Measurements from ENCODE around the gene LAMTOR5.

The LAMTOR5 gene

DNA sequence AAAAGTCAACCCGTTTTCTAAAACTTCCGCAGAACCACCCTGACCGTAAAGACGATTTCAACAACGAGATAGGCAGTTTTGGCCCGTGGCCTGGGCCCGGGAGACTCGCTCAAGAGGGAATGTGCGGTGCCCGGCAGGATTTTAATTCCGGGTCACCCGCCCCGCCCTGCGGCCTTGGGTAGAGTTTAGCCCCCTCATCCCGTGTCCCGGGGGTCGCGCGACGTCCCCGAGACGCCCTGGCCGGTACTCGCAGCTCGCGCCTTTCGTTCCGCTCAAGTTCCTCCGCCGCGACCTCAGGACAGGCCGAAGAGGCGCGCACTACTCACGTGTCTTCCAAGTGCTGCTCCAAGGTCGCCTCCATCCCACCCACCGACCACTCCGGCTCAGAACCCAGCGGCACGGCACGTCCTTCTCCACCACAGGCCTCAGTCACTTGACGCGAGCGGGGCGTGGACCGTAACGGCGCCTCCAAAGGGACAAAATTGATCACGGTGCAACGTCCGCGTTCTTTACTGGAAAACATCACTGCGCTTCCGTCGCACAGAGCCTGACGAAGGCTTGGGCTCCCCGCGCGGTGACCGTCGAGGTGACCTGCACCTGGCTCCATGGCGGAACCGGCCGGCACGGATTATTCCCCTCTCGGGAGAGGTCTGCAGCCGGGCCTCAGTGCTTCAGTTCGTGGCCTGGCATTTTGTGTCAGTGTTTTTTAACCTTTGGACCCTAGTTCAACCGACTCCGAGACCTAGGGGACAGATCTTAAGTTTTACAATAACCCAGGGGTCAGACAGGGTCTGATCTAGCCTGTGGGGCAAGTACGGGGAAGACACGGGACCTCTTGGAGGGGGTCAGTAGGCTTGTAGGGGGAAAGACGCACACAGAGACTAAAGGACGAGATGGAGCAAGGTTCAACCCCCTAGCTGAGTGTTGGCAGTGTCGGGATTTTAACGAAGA, at the start of gene LAMTOR5:
Gene LAMTOR5 (minus strand): TSS at position 435 of the 951 bp plus-strand sequence. CDS start 74 bp downstream, at position 361.
- TF ChIP-seq TEAD4 (IDR thresholded peaks at IDR 0.05): peak; percentile 58
- TF ChIP-seq TCF12 (IDR thresholded peaks at IDR 0.05; ENCODE audit: low read depth): peak; percentile 55; the same call in 1 of the 2 replicates
- TF ChIP-seq, protein P1, sequence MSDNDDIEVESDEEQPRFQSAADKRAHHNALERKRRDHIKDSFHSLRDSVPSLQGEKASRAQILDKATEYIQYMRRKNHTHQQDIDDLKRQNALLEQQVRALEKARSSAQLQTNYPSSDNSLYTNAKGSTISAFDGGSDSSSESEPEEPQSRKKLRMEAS (IDR thresholded peaks at IDR 0.05): peak; percentile 92
- no peak; the same call in 1 of the 2 replicates for TF ChIP-seq RAD21 (IDR thresholded peaks at IDR 0.05; ENCODE audit: low read depth)
- no peak; the same call in 1 of the 2 replicates for TF ChIP-seq CEBPB (IDR thresholded peaks at IDR 0.05)
- TF ChIP-seq, protein P2, sequence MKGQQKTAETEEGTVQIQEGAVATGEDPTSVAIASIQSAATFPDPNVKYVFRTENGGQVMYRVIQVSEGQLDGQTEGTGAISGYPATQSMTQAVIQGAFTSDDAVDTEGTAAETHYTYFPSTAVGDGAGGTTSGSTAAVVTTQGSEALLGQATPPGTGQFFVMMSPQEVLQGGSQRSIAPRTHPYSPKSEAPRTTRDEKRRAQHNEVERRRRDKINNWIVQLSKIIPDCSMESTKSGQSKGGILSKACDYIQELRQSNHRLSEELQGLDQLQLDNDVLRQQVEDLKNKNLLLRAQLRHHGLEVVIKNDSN (IDR thresholded peaks at IDR 0.05): peak; percentile 89
- TF ChIP-seq, protein P3, sequence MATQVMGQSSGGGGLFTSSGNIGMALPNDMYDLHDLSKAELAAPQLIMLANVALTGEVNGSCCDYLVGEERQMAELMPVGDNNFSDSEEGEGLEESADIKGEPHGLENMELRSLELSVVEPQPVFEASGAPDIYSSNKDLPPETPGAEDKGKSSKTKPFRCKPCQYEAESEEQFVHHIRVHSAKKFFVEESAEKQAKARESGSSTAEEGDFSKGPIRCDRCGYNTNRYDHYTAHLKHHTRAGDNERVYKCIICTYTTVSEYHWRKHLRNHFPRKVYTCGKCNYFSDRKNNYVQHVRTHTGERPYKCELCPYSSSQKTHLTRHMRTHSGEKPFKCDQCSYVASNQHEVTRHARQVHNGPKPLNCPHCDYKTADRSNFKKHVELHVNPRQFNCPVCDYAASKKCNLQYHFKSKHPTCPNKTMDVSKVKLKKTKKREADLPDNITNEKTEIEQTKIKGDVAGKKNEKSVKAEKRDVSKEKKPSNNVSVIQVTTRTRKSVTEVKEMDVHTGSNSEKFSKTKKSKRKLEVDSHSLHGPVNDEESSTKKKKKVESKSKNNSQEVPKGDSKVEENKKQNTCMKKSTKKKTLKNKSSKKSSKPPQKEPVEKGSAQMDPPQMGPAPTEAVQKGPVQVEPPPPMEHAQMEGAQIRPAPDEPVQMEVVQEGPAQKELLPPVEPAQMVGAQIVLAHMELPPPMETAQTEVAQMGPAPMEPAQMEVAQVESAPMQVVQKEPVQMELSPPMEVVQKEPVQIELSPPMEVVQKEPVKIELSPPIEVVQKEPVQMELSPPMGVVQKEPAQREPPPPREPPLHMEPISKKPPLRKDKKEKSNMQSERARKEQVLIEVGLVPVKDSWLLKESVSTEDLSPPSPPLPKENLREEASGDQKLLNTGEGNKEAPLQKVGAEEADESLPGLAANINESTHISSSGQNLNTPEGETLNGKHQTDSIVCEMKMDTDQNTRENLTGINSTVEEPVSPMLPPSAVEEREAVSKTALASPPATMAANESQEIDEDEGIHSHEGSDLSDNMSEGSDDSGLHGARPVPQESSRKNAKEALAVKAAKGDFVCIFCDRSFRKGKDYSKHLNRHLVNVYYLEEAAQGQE (IDR thresholded peaks at IDR 0.05; ENCODE audit: low read depth): no peak
- TF ChIP-seq FOXM1 (IDR thresholded peaks at IDR 0.05; ENCODE audit: borderline replicate concordance, low read depth): no peak
- peak; percentile 79 for TF ChIP-seq YY1 (IDR thresholded peaks at IDR 0.05; ENCODE audit: low read depth)
- no peak for TF ChIP-seq EGR1 (IDR thresholded peaks at IDR 0.05)
- TF ChIP-seq CREB1 (IDR thresholded peaks at IDR 0.05; ENCODE audit: low read depth): peak; percentile 90
- TF ChIP-seq EP300 (IDR thresholded peaks at IDR 0.05; ENCODE audit: borderline replicate concordance): peak; percentile 14; the same call in 1 of the 2 replicates
- 0 out of 2 replicates have a peak, but pooled peaks have one; percentile 6 for TF ChIP-seq NFIC (IDR thresholded peaks at IDR 0.05)
- TF ChIP-seq TAF1 (IDR thresholded peaks at IDR 0.05; ENCODE audit: low read depth): peak; percentile 79
- peak; percentile 72 for TF ChIP-seq ZBTB7A (IDR thresholded peaks at IDR 0.05; ENCODE audit: low read depth)

DNA sequence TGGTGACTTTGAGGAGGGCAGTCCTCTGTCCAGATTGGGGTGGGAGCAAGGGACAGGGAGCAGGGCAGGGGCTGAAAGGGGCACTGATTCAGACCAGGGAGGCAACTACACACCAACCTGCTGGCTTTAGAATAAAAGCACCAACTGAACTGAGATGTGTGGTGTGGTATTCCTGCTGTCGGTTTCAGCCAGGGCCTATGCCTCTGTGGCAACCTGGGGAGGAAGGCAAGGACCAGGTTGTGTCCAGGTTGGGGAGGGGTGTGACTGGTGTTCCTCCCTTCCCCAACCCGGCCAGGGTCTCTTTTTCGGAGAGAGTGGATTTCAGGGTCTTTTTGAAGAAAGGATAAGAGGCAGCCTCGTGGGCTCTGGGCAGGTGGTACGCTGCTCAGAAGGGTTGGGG, 49.7 kb upstream of the LAMTOR5 start:
- TF ChIP-seq, protein P1 (IDR thresholded peaks at IDR 0.05): no peak
- TF ChIP-seq FOXM1 (IDR thresholded peaks at IDR 0.05; ENCODE audit: borderline replicate concordance, low read depth) (no peak), CREB1 (IDR thresholded peaks at IDR 0.05; ENCODE audit: low read depth) (no peak), EP300 (IDR thresholded peaks at IDR 0.05; ENCODE audit: borderline replicate concordance) (no peak), TAF1 (IDR thresholded peaks at IDR 0.05; ENCODE audit: low read depth) (no peak), YY1 (IDR thresholded peaks at IDR 0.05; ENCODE audit: low read depth) (no peak)
- TF ChIP-seq, protein P3 (IDR thresholded peaks at IDR 0.05; ENCODE audit: low read depth): no peak

DNA sequence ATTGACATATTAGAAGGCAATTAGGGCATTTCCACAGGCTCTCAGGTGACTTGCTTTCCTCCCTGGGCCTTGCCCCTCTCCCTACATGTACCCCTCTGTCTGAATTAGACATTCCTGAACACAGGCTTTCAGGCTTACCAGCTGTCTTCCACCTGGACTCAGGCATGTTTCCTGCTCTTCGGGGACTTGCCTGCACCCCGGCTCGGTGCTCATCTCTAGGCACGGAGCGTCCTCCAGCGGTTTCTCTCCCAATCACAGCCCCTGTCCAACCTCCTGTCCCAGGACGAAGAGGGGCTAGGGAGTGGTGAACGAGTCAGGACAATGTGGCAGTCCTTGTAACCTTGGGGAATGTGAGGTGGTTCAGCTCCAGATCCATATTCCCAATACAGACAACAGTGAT, 47.7 kb upstream of the LAMTOR5 start:
- TF ChIP-seq CEBPB (IDR thresholded peaks at IDR 0.05): no peak
- no peak for TF ChIP-seq TCF12 (IDR thresholded peaks at IDR 0.05; ENCODE audit: low read depth)
- TF ChIP-seq ZBTB7A (IDR thresholded peaks at IDR 0.05; ENCODE audit: low read depth): no peak
- no peak for TF ChIP-seq YY1 (IDR thresholded peaks at IDR 0.05; ENCODE audit: low read depth)
- TF ChIP-seq TEAD4 (IDR thresholded peaks at IDR 0.05): no peak
- TF ChIP-seq, protein P1 (IDR thresholded peaks at IDR 0.05): no peak
- TF ChIP-seq FOXM1 (IDR thresholded peaks at IDR 0.05; ENCODE audit: borderline replicate concordance, low read depth): no peak
- no peak for TF ChIP-seq CREB1 (IDR thresholded peaks at IDR 0.05; ENCODE audit: low read depth)
- no peak for TF ChIP-seq EGR1 (IDR thresholded peaks at IDR 0.05)
- TF ChIP-seq, protein P2 (IDR thresholded peaks at IDR 0.05): no peak
- TF ChIP-seq EP300 (IDR thresholded peaks at IDR 0.05; ENCODE audit: borderline replicate concordance): no peak
- TF ChIP-seq RAD21 (IDR thresholded peaks at IDR 0.05; ENCODE audit: low read depth): no peak

DNA sequence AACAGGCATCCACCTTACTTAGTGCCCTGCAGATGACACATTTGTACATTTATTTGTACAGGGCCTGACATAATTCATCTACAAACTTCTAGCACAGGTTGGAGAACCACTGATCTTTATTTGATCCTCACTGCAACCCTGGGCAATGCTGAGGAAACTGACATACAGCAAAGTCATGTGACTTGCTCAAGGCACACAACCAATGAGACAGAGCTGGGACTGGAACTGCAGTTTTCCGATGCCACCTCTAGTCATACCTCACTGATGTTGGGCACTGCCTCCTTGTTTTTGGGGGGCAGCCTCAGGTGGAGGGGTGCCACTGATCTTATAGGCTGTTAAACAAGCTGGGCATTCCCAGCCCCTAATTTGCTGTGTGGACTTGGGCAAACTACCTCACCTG, 46.8 kb upstream of the LAMTOR5 start:
- TF ChIP-seq, protein P3 (IDR thresholded peaks at IDR 0.05; ENCODE audit: low read depth): no peak
- TF ChIP-seq, protein P2 (IDR thresholded peaks at IDR 0.05): 0 out of 2 replicates have a peak, but pooled peaks have one; percentile 6

Measured in Ishikawa (cell line).